ENCODE results near the gene CDCA7L. TPM values are rescaled to one million over a fixed set of nuclear protein-coding genes. Genes with fewer than 3 reads are reported as not detected.
"Not testable (repeated sequence)": the region's sequence is repeated elsewhere in the genome, so short reads cannot be mapped to it uniquely, and the experiment has no call there.

The CDCA7L gene
- total RNA-seq, 1 donor from 2014 or later, result 15.4 TPM

- no peak for DNase-seq (ENCODE audit: low spot score)
Observed at GRCh38 chr7:21910253-21910652, 35.4 kb downstream of the CDCA7L start.

- DNase-seq (ENCODE audit: low spot score), result no peak
Observed at GRCh38 chr7:21908746-21909145, 37.0 kb downstream of the CDCA7L start.

- DNase-seq (ENCODE audit: low spot score), result no peak
Observed at GRCh38 chr7:21903020-21903786, 42.5 kb downstream of the CDCA7L start.

GRCh38 chr7:21902240-21902639 is 43.5 kb downstream of the CDCA7L start:
- no peak for DNase-seq (ENCODE audit: low spot score)

- DNase-seq (ENCODE audit: low spot score), result no peak
Observed at GRCh38 chr7:21898265-21898930, 47.3 kb downstream of the CDCA7L start.

GRCh38 chr7:21893401-21893800 is 52.3 kb downstream of the CDCA7L start:
- DNase-seq (ENCODE audit: low spot score), result no peak

- no peak for DNase-seq (ENCODE audit: low spot score)
Observed at GRCh38 chr7:21891291-21891690, 54.4 kb downstream of the CDCA7L start.

- DNase-seq (ENCODE audit: low spot score), result no peak
Observed at GRCh38 chr7:21887779-21888178, 57.9 kb downstream of the CDCA7L start.

GRCh38 chr7:21887353-21887752 is 58.3 kb downstream of the CDCA7L start:
- no peak for DNase-seq (ENCODE audit: low spot score)

- no peak for DNase-seq (ENCODE audit: low spot score)
Observed at GRCh38 chr7:21886396-21886795, 59.3 kb downstream of the CDCA7L start.

GRCh38 chr7:21884496-21884895 is 61.2 kb downstream of the CDCA7L start:
- DNase-seq (ENCODE audit: low spot score), result no peak

GRCh38 chr7:21883501-21883900 is 62.2 kb downstream of the CDCA7L start:
- DNase-seq (ENCODE audit: low spot score), result not testable (repeated sequence)

GRCh38 chr7:21883069-21883468 is 62.6 kb downstream of the CDCA7L start:
- DNase-seq (ENCODE audit: low spot score), result no peak

- no peak for DNase-seq (ENCODE audit: low spot score)
Observed at GRCh38 chr7:21869785-21870402, 75.8 kb downstream of the CDCA7L start.

GRCh38 chr7:21868576-21868850 is 77.2 kb downstream of the CDCA7L start:
- no peak for DNase-seq (ENCODE audit: low spot score)

- DNase-seq (ENCODE audit: low spot score), result no peak
Observed at GRCh38 chr7:21867816-21868575, 77.7 kb downstream of the CDCA7L start.

- no peak for DNase-seq (ENCODE audit: low spot score)
Observed at GRCh38 chr7:21867226-21867625, 78.5 kb downstream of the CDCA7L start.

GRCh38 chr7:21866731-21867130 is 79.0 kb downstream of the CDCA7L start:
- no peak for DNase-seq (ENCODE audit: low spot score)

- DNase-seq (ENCODE audit: low spot score), result peak; percentile 36
Observed at GRCh38 chr7:21865631-21866204, 80.0 kb downstream of the CDCA7L start.

- DNase-seq (ENCODE audit: low spot score), result no peak
Observed at GRCh38 chr7:21851559-21851967, 94.1 kb downstream of the CDCA7L start.
